ENCODE measurements around the gene GRIN3A. TPM values are rescaled to one million over a fixed set of nuclear protein-coding genes. Genes with fewer than 3 reads are reported as not detected.

GRIN3A gene
- 0.14 TPM for polyA plus RNA-seq (2012; ENCODE audit: low read depth, missing spikeins)

- TF ChIP-seq SPI1 (IDR thresholded peaks at IDR 0.05; ENCODE audit: low read depth, low read length) (no peak), TAF1 (IDR thresholded peaks at IDR 0.05; ENCODE audit: low read depth, low read length) (no peak), POLR2AphosphoS5 (IDR thresholded peaks at IDR 0.05; ENCODE audit: low read depth, low read length) (no peak), PAX5 (IDR thresholded peaks at IDR 0.05; ENCODE audit: insufficient read depth, low read length, severe bottlenecking) (no peak), POLR2A (IDR thresholded peaks at IDR 0.05; ENCODE audit: low read depth, low read length) (no peak), POU2F2 (IDR thresholded peaks at IDR 0.05; ENCODE audit: low read depth, low read length) (no peak)
- no peak for DNase-seq (ENCODE audit: insufficient read length, low spot score)
- FAIRE-seq, result no peak
These were observed at the start of gene GRIN3A for GRCh38 chr9:101738566-101739183. TSS of gene GRIN3A (minus strand) at chr9:101738647. CDS start at chr9:101737979, 668 bp downstream.

- no peak for DNase-seq (ENCODE audit: insufficient read length, low spot score)
- TF ChIP-seq POLR2A (IDR thresholded peaks at IDR 0.05; ENCODE audit: low read depth, low read length), result no peak
- no peak for TF ChIP-seq TAF1 (IDR thresholded peaks at IDR 0.05; ENCODE audit: low read depth, low read length)
- no peak for TF ChIP-seq PAX5 (IDR thresholded peaks at IDR 0.05; ENCODE audit: insufficient read depth, low read length, severe bottlenecking)
- no peak for TF ChIP-seq POLR2AphosphoS5 (IDR thresholded peaks at IDR 0.05; ENCODE audit: low read depth, low read length)
- TF ChIP-seq SPI1 (IDR thresholded peaks at IDR 0.05; ENCODE audit: low read depth, low read length), result no peak
- TF ChIP-seq POU2F2 (IDR thresholded peaks at IDR 0.05; ENCODE audit: low read depth, low read length), result no peak
- no peak for FAIRE-seq
These were observed 49.4 kb upstream of the GRIN3A start for GRCh38 chr9:101787891-101788290.

DNA sequence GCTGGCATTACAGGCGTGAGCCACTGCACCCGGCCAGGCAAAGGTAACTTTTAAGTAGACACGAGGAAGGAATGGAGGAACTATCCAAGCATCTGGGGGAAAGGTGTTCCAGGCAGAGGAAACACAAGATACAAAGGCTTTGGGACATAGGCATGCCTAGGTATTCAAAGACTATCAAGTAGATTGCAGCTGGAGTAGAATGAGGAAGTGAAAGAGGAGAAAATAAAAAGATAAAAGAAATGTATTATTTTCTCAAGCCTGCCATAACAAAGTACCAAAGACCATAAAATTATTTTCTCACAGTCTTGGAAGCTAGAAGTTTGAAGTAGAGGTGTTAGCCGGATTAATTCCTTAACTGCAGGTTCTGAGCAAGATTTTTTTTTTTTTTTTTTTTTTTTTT, 39.9 kb upstream of the GRIN3A start:
- FAIRE-seq (no peak), DNase-seq (ENCODE audit: insufficient read length, low spot score) (no peak)
- peak; percentile 81 for TF ChIP-seq SPI1 (IDR thresholded peaks at IDR 0.05; ENCODE audit: low read depth, low read length)
- no peak for TF ChIP-seq POU2F2 (IDR thresholded peaks at IDR 0.05; ENCODE audit: low read depth, low read length)

DNA sequence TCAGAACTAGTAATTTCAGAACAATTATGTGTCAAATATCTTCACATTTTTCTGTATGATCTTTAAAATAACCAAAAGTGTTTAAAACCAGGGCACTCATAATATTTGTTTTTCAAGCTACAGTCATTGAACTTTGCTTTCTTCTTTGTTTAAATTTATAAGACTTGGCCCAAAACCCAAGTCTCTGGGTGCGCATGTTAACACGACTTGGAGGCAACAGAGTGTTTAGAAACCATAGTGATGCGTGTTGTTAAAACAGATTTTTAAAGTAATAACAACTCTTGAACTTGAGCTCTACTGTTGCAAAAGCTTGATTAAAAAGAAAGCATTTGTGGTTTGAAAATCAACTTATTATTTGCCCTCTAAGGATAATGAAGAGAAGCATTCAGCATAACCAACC, 26.0 kb upstream of the GRIN3A start:
- FAIRE-seq (no peak), DNase-seq (ENCODE audit: insufficient read length, low spot score) (no peak)
- TF ChIP-seq TAF1 (IDR thresholded peaks at IDR 0.05; ENCODE audit: low read depth, low read length) (no peak), POU2F2 (IDR thresholded peaks at IDR 0.05; ENCODE audit: low read depth, low read length) (no peak), POLR2AphosphoS5 (IDR thresholded peaks at IDR 0.05; ENCODE audit: low read depth, low read length) (no peak), SPI1 (IDR thresholded peaks at IDR 0.05; ENCODE audit: low read depth, low read length) (no peak), POLR2A (IDR thresholded peaks at IDR 0.05; ENCODE audit: low read depth, low read length) (no peak), PAX5 (IDR thresholded peaks at IDR 0.05; ENCODE audit: insufficient read depth, low read length, severe bottlenecking) (no peak)

GRCh38 chr9:101758304-101758930, 20.0 kb upstream of the GRIN3A start:
- FAIRE-seq, result no peak
- no peak for DNase-seq (ENCODE audit: insufficient read length, low spot score)
- TF ChIP-seq POLR2AphosphoS5 (IDR thresholded peaks at IDR 0.05; ENCODE audit: low read depth, low read length) (no peak), POLR2A (IDR thresholded peaks at IDR 0.05; ENCODE audit: low read depth, low read length) (no peak), SPI1 (IDR thresholded peaks at IDR 0.05; ENCODE audit: low read depth, low read length) (no peak), PAX5 (IDR thresholded peaks at IDR 0.05; ENCODE audit: insufficient read depth, low read length, severe bottlenecking) (no peak), POU2F2 (IDR thresholded peaks at IDR 0.05; ENCODE audit: low read depth, low read length) (no peak), TAF1 (IDR thresholded peaks at IDR 0.05; ENCODE audit: low read depth, low read length) (no peak)

DNA sequence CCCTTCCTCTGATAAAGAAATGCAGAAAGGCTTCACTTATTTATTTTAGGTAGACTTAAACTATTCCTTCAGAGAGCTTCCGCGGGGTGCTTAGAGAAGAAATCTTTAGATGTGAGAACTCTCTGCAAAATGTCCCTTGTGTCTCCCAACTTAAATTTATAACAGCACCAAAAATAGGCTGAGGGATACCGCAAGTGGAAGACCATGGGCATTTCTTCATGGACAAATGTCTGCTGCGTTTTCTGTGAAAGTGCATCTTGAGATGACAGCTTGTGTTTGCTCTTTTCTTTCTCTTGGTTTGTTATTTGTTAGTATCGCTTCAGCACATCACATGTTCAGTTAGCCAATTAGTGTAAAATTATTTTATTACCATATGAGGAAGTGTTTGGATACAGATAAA, 15.3 kb upstream of the GRIN3A start:
- no peak for TF ChIP-seq SPI1 (IDR thresholded peaks at IDR 0.05; ENCODE audit: low read depth, low read length)
- no peak for TF ChIP-seq POU2F2 (IDR thresholded peaks at IDR 0.05; ENCODE audit: low read depth, low read length)
- no peak for TF ChIP-seq POLR2A (IDR thresholded peaks at IDR 0.05; ENCODE audit: low read depth, low read length)
- no peak for TF ChIP-seq POLR2AphosphoS5 (IDR thresholded peaks at IDR 0.05; ENCODE audit: low read depth, low read length)
- no peak for TF ChIP-seq PAX5 (IDR thresholded peaks at IDR 0.05; ENCODE audit: insufficient read depth, low read length, severe bottlenecking)
- TF ChIP-seq TAF1 (IDR thresholded peaks at IDR 0.05; ENCODE audit: low read depth, low read length), result no peak
- FAIRE-seq, result no peak
- no peak for DNase-seq (ENCODE audit: insufficient read length, low spot score)

- DNase-seq (ENCODE audit: insufficient read length, low spot score), result no peak
- no peak for FAIRE-seq
- TF ChIP-seq POLR2AphosphoS5 (IDR thresholded peaks at IDR 0.05; ENCODE audit: low read depth, low read length) (no peak), POLR2A (IDR thresholded peaks at IDR 0.05; ENCODE audit: low read depth, low read length) (no peak), TAF1 (IDR thresholded peaks at IDR 0.05; ENCODE audit: low read depth, low read length) (no peak), POU2F2 (IDR thresholded peaks at IDR 0.05; ENCODE audit: low read depth, low read length) (no peak), SPI1 (IDR thresholded peaks at IDR 0.05; ENCODE audit: low read depth, low read length) (no peak), PAX5 (IDR thresholded peaks at IDR 0.05; ENCODE audit: insufficient read depth, low read length, severe bottlenecking) (no peak)
These were observed 13.4 kb upstream of the GRIN3A start for GRCh38 chr9:101751895-101752294.

- DNase-seq (ENCODE audit: insufficient read length, low spot score) (no peak), FAIRE-seq (no peak)
- TF ChIP-seq TAF1 (IDR thresholded peaks at IDR 0.05; ENCODE audit: low read depth, low read length), result no peak
- TF ChIP-seq POLR2A (IDR thresholded peaks at IDR 0.05; ENCODE audit: low read depth, low read length), result no peak
- no peak for TF ChIP-seq SPI1 (IDR thresholded peaks at IDR 0.05; ENCODE audit: low read depth, low read length)
- TF ChIP-seq POLR2AphosphoS5 (IDR thresholded peaks at IDR 0.05; ENCODE audit: low read depth, low read length), result no peak
- no peak for TF ChIP-seq PAX5 (IDR thresholded peaks at IDR 0.05; ENCODE audit: insufficient read depth, low read length, severe bottlenecking)
- no peak for TF ChIP-seq POU2F2 (IDR thresholded peaks at IDR 0.05; ENCODE audit: low read depth, low read length)
These were observed 864 bp upstream of the GRIN3A start for GRCh38 chr9:101739311-101739710.

DNA sequence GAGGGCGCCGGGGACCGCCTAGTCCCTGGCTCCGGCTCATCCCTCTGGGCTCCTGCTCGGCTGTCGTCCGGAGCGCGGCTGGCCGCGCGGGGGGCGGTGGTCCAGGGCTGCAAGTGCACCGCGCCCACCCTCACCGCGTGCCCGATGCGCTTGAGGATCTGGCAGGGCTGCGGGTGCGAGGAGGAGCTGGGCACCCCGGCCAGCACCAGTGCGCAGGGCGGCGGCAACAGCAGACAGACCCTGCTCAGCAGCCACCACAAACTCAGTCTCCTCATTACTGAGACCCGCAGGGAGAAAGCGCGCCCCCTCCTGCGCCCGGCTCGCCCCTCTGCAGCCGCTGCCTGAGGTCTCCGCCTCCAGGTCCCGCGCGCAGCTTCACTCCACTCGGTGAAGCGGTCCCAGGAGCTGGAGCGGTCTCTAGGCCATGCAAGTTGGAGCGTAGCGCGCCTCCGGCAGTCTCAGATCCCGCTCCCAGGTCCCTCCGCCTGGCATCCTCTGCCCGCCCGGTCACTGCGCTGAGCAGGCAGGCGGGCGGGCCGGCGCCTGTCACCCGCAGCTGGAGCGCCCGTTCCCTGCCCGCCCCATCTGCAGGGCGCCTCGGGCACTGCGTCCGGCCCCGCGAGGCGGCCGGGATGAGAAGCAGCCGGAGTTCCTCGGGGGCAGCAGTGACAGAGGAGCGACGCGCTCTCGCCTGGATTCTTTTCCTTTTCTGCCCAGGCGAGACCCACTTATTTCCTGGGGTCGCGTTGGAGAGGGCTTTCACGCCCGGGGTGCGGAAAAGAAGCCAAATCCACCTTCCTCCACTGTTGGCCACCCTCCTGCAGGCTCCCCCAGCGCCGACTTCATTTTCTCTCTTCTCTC, 512 bp downstream of the GRIN3A start:
- FAIRE-seq (no peak), DNase-seq (ENCODE audit: insufficient read length, low spot score) (no peak)

More for the DNA sequence above, 512 bp downstream of the GRIN3A start:
- TF ChIP-seq POU2F2 (IDR thresholded peaks at IDR 0.05; ENCODE audit: low read depth, low read length), result no peak
- TF ChIP-seq POLR2AphosphoS5 (IDR thresholded peaks at IDR 0.05; ENCODE audit: low read depth, low read length), result no peak
- no peak for TF ChIP-seq SPI1 (IDR thresholded peaks at IDR 0.05; ENCODE audit: low read depth, low read length)
- no peak for TF ChIP-seq TAF1 (IDR thresholded peaks at IDR 0.05; ENCODE audit: low read depth, low read length)
- TF ChIP-seq POLR2A (IDR thresholded peaks at IDR 0.05; ENCODE audit: low read depth, low read length), result no peak
- TF ChIP-seq PAX5 (IDR thresholded peaks at IDR 0.05; ENCODE audit: insufficient read depth, low read length, severe bottlenecking), result no peak
